ENCODE results near the gene KCTD18.

DNA sequence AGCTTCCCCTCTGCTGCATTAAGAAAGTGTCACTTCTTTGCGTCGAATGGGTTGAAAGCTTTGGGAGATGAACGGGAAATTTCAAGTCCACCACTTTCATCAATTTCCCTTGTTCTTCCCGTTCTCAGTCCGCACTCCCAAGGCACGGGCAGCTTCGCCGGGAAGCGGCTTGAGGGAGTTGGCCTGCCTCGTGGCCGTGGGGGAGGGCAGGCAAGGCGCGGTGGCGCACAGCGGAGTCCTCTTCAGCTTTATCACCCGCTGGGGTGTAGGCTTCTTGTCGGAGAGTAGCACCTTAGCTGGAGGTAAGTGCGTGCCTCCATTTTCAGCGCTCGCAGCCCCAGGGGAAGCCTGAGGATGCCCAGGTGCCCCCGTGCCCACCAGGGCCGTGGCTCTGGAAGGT, 19.9 kb downstream of the KCTD18 start:
- TF ChIP-seq, protein P1, sequence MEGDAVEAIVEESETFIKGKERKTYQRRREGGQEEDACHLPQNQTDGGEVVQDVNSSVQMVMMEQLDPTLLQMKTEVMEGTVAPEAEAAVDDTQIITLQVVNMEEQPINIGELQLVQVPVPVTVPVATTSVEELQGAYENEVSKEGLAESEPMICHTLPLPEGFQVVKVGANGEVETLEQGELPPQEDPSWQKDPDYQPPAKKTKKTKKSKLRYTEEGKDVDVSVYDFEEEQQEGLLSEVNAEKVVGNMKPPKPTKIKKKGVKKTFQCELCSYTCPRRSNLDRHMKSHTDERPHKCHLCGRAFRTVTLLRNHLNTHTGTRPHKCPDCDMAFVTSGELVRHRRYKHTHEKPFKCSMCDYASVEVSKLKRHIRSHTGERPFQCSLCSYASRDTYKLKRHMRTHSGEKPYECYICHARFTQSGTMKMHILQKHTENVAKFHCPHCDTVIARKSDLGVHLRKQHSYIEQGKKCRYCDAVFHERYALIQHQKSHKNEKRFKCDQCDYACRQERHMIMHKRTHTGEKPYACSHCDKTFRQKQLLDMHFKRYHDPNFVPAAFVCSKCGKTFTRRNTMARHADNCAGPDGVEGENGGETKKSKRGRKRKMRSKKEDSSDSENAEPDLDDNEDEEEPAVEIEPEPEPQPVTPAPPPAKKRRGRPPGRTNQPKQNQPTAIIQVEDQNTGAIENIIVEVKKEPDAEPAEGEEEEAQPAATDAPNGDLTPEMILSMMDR (IDR thresholded peaks at IDR 0.05; ENCODE audit: insufficient read depth, low read length): no peak
- TF ChIP-seq POLR2AphosphoS5 (IDR thresholded peaks at IDR 0.05; ENCODE audit: low read depth) (no peak), REST (IDR thresholded peaks at IDR 0.05; ENCODE audit: insufficient replicate concordance, low read depth) (no peak), GABPA (IDR thresholded peaks at IDR 0.05; ENCODE audit: low read depth) (no peak)

All from HL-60 (cell line).